NCI-H187 (cell line): ENCODE data around the gene CSAG2.
"Not testable (repeated sequence)": the region's sequence is repeated elsewhere in the genome, so short reads cannot be mapped to it uniquely, and the experiment has no call there.

Experiments
- DNase-seq, 2 experiments: peaks; one replicate each; lab custom pipeline; 2025; lab: John Stamatoyannopoulos, UW

The CSAG2 gene

GRCh38 chrX:152709173-152709572 is at the start of gene CSAG2:
Gene CSAG2 (minus strand): TSS chrX:152709273. CDS start chrX:152709112, 161 bp downstream.
- DNase-seq = not testable (repeated sequence)

GRCh38 chrX:152754871-152755270 is 45.8 kb upstream of the CSAG2 start:
- DNase-seq = not testable (repeated sequence)

GRCh38 chrX:152753686-152754650 is 44.9 kb upstream of the CSAG2 start, which contains the start of gene MAGEA2:
Gene MAGEA2 (minus strand): TSS chrX:152753842. CDS start chrX:152751363, 2,479 bp downstream.
- DNase-seq = not testable (repeated sequence)

GRCh38 chrX:152738560-152738959 is 29.5 kb upstream of the CSAG2 start:
- no peak for DNase-seq

GRCh38 chrX:152736528-152736927 is 27.5 kb upstream of the CSAG2 start:
- DNase-seq = not testable (repeated sequence)

- DNase-seq = no peak
Observed at GRCh38 chrX:152735860-152736511, 26.9 kb upstream of the CSAG2 start.

- no peak for DNase-seq
Observed at GRCh38 chrX:152735101-152735500, 26.0 kb upstream of the CSAG2 start.

- not testable (repeated sequence) for DNase-seq
Observed at GRCh38 chrX:152734143-152734858, 25.2 kb upstream of the CSAG2 start.

GRCh38 chrX:152733261-152733975 is 24.3 kb upstream of the CSAG2 start, which contains the start of the genes CSAG1 and MAGEA12:
Gene CSAG1 (minus strand): TSS chrX:152733721. CDS start chrX:152732460, 1,261 bp downstream.
Gene MAGEA12 (plus strand): TSS chrX:152733757. CDS start chrX:152736162, 2,405 bp downstream.
- DNase-seq = peak; percentile 50 to 73

- DNase-seq = no peak
Observed at GRCh38 chrX:152725409-152725808, 16.3 kb upstream of the CSAG2 start.

GRCh38 chrX:152713815-152714787 is 5.0 kb upstream of the CSAG2 start, which contains the start of gene MAGEA2B:
Gene MAGEA2B (plus strand): TSS chrX:152714628. CDS start chrX:152717107, 2,479 bp downstream.
- not testable (repeated sequence) for DNase-seq

GRCh38 chrX:152713195-152713594 is 4.1 kb upstream of the CSAG2 start:
- not testable (repeated sequence) for DNase-seq

- DNase-seq = not testable (repeated sequence)
Observed at GRCh38 chrX:152706500-152706899, 2.6 kb downstream of the CSAG2 start.

GRCh38 chrX:152700390-152700789 is 8.7 kb downstream of the CSAG2 start:
- DNase-seq = not testable (repeated sequence)

- DNase-seq = not testable (repeated sequence)
Observed at GRCh38 chrX:152697952-152698931, 10.8 kb downstream of the CSAG2 start, which contains the start of gene MAGEA3. Gene MAGEA3 (plus strand): TSS chrX:152698794. CDS start chrX:152700833, 2,039 bp downstream.

- DNase-seq = not testable (repeated sequence)
Observed at GRCh38 chrX:152681012-152681411, 28.1 kb downstream of the CSAG2 start.

GRCh38 chrX:152674652-152675051 is 34.4 kb downstream of the CSAG2 start:
- not testable (repeated sequence) for DNase-seq

- no peak for DNase-seq
Observed at GRCh38 chrX:152674135-152674534, 34.9 kb downstream of the CSAG2 start.
